Brain microvascular endothelial cell (primary cell): Measurements from ENCODE around the gene THG1L.
"Not testable (repeated sequence)": the region's sequence is repeated elsewhere in the genome, so short reads cannot be mapped to it uniquely, and the experiment has no call there.

Experiments used
- DNase-seq: peaks from one replicate; pipeline ENCODE4 v3.0.0-alpha.2; 2020
- H3K27ac ChIP-seq: fragments of 250-450 bp; sonication (Bioruptor Pico); 2 replicates; pipeline ENCODE4 v1.5.1; 2020; ENCODE audit warnings: mild to moderate bottlenecking, moderate library complexity
- H3K27me3 ChIP-seq: fragments of 250-450 bp; sonication (Bioruptor Pico); replicated peaks from 2 replicates; pipeline ENCODE4 v1.5.1; 2020; ENCODE audit warnings: mild to moderate bottlenecking
- H3K36me3 ChIP-seq: fragments of 250-450 bp; sonication (Bioruptor Pico); replicated peaks from 2 replicates; pipeline ENCODE4 v1.5.1; 2020; ENCODE audit warnings: mild to moderate bottlenecking
- H3K4me3 ChIP-seq: 2 replicates; pipeline ENCODE4 v1.5.1; 2011; ENCODE audit warnings: low read depth, mild to moderate bottlenecking, control low read depth, low read length, moderate library complexity
- in situ Hi-C: cut with HindIII; loops from 2 replicates; pipeline ENCODE4 v1.10.0; 2017; ENCODE audit warnings: low sequenced_read_pairs, low pct_ligation_motif_present
- TF ChIP-seq, protein P1 (sequence below): IDR thresholded peaks from 2 replicates; pipeline ENCODE4 v1.5.1; 2011; ENCODE audit warnings: low read depth, mild to moderate bottlenecking, moderate library complexity, low read length, control low read depth, inconsistent platforms; ENCODE audit errors: missing control alignments

Gene THG1L

DNA sequence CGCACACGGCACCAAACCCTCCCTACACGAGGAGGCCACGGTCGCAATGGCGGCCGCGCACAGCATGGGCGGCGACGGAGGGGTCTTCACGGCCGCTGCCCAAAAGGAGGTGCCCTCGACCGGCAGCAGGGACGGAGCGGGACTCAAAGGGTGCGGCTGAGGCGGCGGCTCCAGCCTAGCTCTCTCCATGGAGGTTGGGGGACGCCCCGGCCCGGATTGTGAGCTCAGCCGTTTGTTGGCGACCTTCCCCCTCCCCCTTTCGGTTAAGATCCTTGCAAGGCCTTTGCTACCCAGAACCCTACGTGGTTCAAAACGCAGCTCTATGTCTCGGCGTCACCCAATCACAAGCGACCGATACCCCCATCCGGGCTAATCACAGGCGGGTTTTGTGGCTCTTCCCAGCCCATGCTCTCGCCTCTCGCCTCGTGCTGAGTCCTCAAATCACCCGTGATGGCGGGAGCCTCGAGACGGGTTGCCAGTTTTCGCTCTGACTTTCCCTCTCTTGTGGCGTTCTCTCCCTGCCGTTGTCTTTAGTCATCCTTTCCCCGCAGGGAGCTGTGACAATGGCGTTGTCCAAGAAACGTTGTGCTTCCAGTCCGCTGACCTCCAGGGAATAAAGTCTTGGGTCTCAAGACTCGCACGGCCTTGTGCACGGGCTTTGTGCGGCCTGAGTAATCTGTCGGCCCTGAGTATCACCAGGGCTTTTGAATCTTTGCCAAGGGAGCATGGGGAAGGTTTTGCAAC is 40.4 kb upstream of the THG1L start:
- Histone ChIP-seq H3K27me3 (no peaks in the 10 kb centered on the region), H3K36me3 (no peaks in the 10 kb centered on the region), H3K27ac (no peak overlapping the region), H3K4me3 (peak overlapping the region; percentile 32)
- no peak for DNase-seq
- TF ChIP-seq, protein P1, sequence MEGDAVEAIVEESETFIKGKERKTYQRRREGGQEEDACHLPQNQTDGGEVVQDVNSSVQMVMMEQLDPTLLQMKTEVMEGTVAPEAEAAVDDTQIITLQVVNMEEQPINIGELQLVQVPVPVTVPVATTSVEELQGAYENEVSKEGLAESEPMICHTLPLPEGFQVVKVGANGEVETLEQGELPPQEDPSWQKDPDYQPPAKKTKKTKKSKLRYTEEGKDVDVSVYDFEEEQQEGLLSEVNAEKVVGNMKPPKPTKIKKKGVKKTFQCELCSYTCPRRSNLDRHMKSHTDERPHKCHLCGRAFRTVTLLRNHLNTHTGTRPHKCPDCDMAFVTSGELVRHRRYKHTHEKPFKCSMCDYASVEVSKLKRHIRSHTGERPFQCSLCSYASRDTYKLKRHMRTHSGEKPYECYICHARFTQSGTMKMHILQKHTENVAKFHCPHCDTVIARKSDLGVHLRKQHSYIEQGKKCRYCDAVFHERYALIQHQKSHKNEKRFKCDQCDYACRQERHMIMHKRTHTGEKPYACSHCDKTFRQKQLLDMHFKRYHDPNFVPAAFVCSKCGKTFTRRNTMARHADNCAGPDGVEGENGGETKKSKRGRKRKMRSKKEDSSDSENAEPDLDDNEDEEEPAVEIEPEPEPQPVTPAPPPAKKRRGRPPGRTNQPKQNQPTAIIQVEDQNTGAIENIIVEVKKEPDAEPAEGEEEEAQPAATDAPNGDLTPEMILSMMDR: no peak
- in situ Hi-C loops: no loop called here

DNA sequence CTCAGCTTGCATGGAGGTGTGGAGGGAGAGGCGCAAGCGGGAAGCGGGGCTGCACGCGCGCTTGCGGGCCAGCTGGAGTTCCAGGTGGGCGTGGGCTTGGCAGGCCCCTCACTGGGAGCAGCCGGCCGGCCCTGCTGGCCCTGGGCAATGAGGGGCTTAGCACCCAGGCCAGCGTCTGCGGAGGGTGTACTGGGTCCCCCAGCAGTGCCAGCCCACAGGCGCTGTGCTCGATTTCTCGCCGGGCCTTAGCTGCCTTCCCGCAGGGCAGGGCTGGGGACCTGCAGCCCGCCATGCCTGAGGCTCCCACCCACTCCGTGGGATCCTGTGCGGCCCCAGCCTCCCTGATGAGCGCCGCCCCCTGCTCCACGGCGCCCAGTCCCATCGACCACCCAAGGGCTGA is 37.4 kb upstream of the THG1L start:
- DNase-seq, in situ Hi-C loops, H3K27ac ChIP-seq, H3K4me3 ChIP-seq, H3K36me3 ChIP-seq, H3K27me3 ChIP-seq: not testable (repeated sequence)

- in situ Hi-C loops, H3K27me3 ChIP-seq, DNase-seq, H3K4me3 ChIP-seq, H3K36me3 ChIP-seq, H3K27ac ChIP-seq: not testable (repeated sequence)
These were observed 35.1 kb upstream of the THG1L start for GRCh38 chr5:157696154-157696553.

DNA sequence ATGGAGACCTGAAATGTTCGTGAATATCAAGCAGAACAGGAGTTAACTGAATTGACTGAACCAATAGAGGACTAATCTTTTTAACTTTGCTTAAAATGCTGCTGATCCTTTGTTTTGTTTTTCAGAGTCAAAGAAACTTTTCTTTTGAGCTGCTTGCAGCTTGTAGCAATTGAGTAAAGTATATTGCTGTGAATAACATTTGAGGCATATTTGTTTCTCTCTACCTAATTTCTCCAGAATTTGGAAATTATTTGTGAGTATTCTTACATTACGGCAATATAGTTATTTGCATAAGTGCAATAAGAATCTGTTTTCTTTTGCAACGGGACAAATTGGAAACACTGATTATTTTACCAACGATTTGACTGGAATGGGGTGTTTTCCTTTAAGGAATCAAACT is 32.5 kb upstream of the THG1L start:
- H3K36me3 ChIP-seq, in situ Hi-C loops, DNase-seq, H3K4me3 ChIP-seq, H3K27ac ChIP-seq, H3K27me3 ChIP-seq: not testable (repeated sequence)

DNA sequence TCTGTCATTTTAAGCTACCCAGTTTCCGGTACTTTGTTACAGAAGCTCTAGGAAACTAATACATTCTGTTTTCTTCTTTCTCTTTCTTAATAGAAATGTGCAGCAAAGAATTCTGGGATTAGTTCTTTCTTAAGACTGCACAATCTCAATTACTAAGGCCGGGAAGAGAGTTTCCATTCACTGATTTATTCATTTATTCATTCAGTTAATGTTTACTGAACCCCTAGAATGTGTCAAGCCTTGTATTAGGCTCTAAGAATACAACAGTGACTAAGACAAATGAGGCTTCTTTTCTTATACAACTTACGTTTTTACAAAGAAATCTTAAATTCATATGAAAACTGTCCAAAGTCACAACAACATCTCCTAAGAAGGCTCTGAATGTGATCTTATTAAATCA is 27.5 kb upstream of the THG1L start:
- DNase-seq: no peak
- H3K36me3 ChIP-seq: no peaks in the 10 kb centered on the region
- in situ Hi-C loops: no loop called here
- TF ChIP-seq, protein P1: no peak
- H3K27ac ChIP-seq: no peak overlapping the region
- H3K4me3 ChIP-seq: no peak overlapping the region
- no peaks in the 10 kb centered on the region for H3K27me3 ChIP-seq

DNA sequence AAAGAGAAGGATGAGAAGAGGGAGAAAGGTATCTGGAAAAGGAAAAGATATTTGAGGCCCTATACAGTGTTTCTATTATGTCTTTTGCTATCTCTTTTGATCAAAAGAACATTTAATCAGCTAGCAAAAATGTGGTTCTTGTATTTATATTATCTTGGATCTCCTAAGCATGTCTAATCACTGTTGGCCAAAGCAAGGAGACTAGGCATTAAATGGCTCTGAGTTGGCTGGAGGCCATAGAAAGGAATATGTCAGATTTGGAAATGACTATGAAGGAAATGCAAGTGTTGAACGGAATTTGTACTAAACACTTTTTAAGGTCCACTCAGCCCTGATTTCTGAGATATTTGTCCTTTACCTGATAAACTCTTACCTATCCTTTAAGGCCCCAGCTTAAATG is 22.4 kb upstream of the THG1L start:
- Histone ChIP-seq H3K4me3 (no peak overlapping the region), H3K27ac (no peak overlapping the region), H3K36me3 (no peaks in the 10 kb centered on the region), H3K27me3 (no peaks in the 10 kb centered on the region)
- TF ChIP-seq, protein P1: no peak
- no peak for DNase-seq
- in situ Hi-C loops: no loop called here

- no peak for DNase-seq
- H3K36me3 ChIP-seq: no peaks in the 10 kb centered on the region
- no peak overlapping the region for H3K27ac ChIP-seq
- in situ Hi-C loops: no loop called here
- no peaks in the 10 kb centered on the region for H3K27me3 ChIP-seq
- H3K4me3 ChIP-seq: no peak overlapping the region
- TF ChIP-seq, protein P1: no peak
These were observed 21.9 kb upstream of the THG1L start for GRCh38 chr5:157709346-157709745.
